K562 (cell line): ENCODE data around the gene FAM219B. TPM values are rescaled to one million over a fixed set of nuclear protein-coding genes. Genes with fewer than 3 reads are reported as not detected.
A peak's percentile ranks its signal among the peaks of the same experiment; 100 is the strongest.

ENCODE experiments used
- ATAC-seq: fragments of 200-7000 bp; cut with Tn5 transposase; 3 replicates; pipeline ENCODE4 v1.9.1; 2020; ENCODE audit warnings: moderate library complexity
- BruUV-seq: library from RNA; stranded (reverse); fragments of 400-500 nt; replicated peaks from 2 replicates; lab custom pipeline; 2021; lab: Mats Ljungman, UMichigan
- CTCF ChIA-PET: fragments of 300-600 bp; formaldehyde crosslinking; extraction: SDS; loops from one replicate; lab custom pipeline; 2021; ENCODE audit warnings: low intra/inter-chr PET ratio; lab: Yijun Ruan, JAX
- POLR2A ChIA-PET: fragments of 300-600, 350-650 bp; sonication (Branson Sonifier 250); formaldehyde crosslinking; extraction: SDS; loops from one replicate; lab custom pipeline; 2021; ENCODE audit warnings: antibody characterized with exemption, inconsistent platforms; lab: Yijun Ruan, JAX
- DNase-seq, 4 experiments: peaks; one replicate each; pipeline versions ENCODE4 v3.0.0 to v3.0.0-alpha.2; 2011 to 2018; ENCODE audit warnings: low spot score in 3 of 4, mixed read lengths in 3 of 4; ENCODE audit errors: extremely low read depth in 1 of 4
- FAIRE-seq: peaks from 2 replicates; lab custom pipeline; 2011; peaks lifted over from hg19 to GRCh38; lab: Jason Lieb, UNC
- H2AFZ ChIP-seq: 2 replicates; pipeline ENCODE4 v1.6.0; 2011; ENCODE audit warnings: low read depth, low read length, control low read depth, inconsistent platforms
- H3K27ac ChIP-seq: fragments of 200-600 bp; 3 replicates; pipeline ENCODE4 v1.8.0; 2011; ENCODE audit warnings: low read depth, mild to moderate bottlenecking, control low read depth, inconsistent platforms, low read length, moderate library complexity, mixed read lengths; ENCODE audit errors: extremely low read depth
- H3K27me3 ChIP-seq, 2 experiments: fragments of 300-600 bp in 1 of 2; 2 replicates in 1 of 2; 3 replicates in 1 of 2; pipeline versions ENCODE4 v1.6.0 to v1.8.0; 2011; ENCODE audit warnings: inconsistent platforms in 2 of 2, low read length in 2 of 2, mild to moderate bottlenecking in 1 of 2, mixed read lengths in 1 of 2, moderate library complexity in 1 of 2; ENCODE audit not compliant: control insufficient read depth in 2 of 2, insufficient read depth in 2 of 2
- H3K36me3 ChIP-seq: fragments of 300-600 bp; 3 replicates; pipeline ENCODE4 v1.8.0; 2011; ENCODE audit warnings: mild to moderate bottlenecking, low read length, inconsistent platforms; ENCODE audit not compliant: control insufficient read depth, insufficient read depth
- H3K4me1 ChIP-seq, 2 experiments: fragments of 200-600 bp in 1 of 2; replicated peaks in 1 of 2; 2 replicates in 1 of 2; 3 replicates in 1 of 2; pipeline versions ENCODE4 v1.5.1 to v1.8.0; 2011; ENCODE audit warnings: inconsistent platforms in 2 of 2, low read length in 2 of 2, mild to moderate bottlenecking in 1 of 2, mixed read lengths in 1 of 2, moderate library complexity in 1 of 2; ENCODE audit not compliant: control insufficient read depth in 2 of 2, insufficient read depth in 2 of 2
- H3K4me2 ChIP-seq: 2 replicates; pipeline ENCODE4 v1.6.1; 2011; ENCODE audit warnings: low read length, control low read depth, inconsistent platforms, mixed read lengths; ENCODE audit not compliant: insufficient read depth
- H3K4me3 ChIP-seq: fragments of 200-600 bp; sonication (generic), shearing (Covaris generic); 2 replicates; pipeline ENCODE4 v1.5.1; 2016; ENCODE audit warnings: control low read depth, inconsistent platforms
- H3K79me2 ChIP-seq: fragments of 200-600 bp; 3 replicates; pipeline ENCODE4 v1.8.0; 2011; ENCODE audit warnings: low read length, inconsistent platforms; ENCODE audit not compliant: control insufficient read depth, insufficient read depth
- H3K9ac ChIP-seq, 2 experiments: 2 replicates each; pipeline versions ENCODE4 v1.6.0 to v1.6.1; 2011; ENCODE audit warnings: low read depth in 2 of 2, low read length in 2 of 2, control low read depth in 1 of 2, inconsistent platforms in 1 of 2, mild to moderate bottlenecking in 1 of 2, mixed read lengths in 1 of 2; ENCODE audit not compliant: insufficient read depth in 1 of 2
- H3K9me1 ChIP-seq: one replicate; pipeline ENCODE4 v1.6.0; 2011; ENCODE audit warnings: inconsistent platforms, mild to moderate bottlenecking, low read length, moderate library complexity; ENCODE audit not compliant: control insufficient read depth, insufficient read depth
- H3K9me3 ChIP-seq: replicated peaks from 2 replicates; pipeline ENCODE4 v1.5.1; 2011; ENCODE audit warnings: low read depth, low read length, inconsistent platforms; ENCODE audit not compliant: control insufficient read depth, insufficient read depth
- H4K20me1 ChIP-seq: replicated peaks from 2 replicates; pipeline ENCODE4 v1.6.1; 2011; ENCODE audit warnings: low read length, inconsistent platforms, mixed read lengths; ENCODE audit not compliant: control insufficient read depth, insufficient read depth
- FIP1L1 ChIP-seq: fragments of 200-400 bp; formaldehyde crosslinking; IDR thresholded peaks from 2 replicates; pipeline ENCODE4 v1.6.1; 2018; ENCODE audit warnings: mild to moderate bottlenecking, low read depth, low read length; ENCODE audit not compliant: poor library complexity, severe bottlenecking
- LEF1 ChIP-seq: fragments of 450-650 bp; IDR thresholded peaks from 2 replicates; pipeline ENCODE4 v1.6.1; 2016; ENCODE audit warnings: mild to moderate bottlenecking
- MEIS2 ChIP-seq: fragments of 450-650 bp; IDR thresholded peaks from 2 replicates; pipeline ENCODE4 v1.6.1; 2014; ENCODE audit warnings: mild to moderate bottlenecking; ENCODE audit not compliant: partially characterized antibody
- NFATC3 ChIP-seq: fragments of 450-650 bp; IDR thresholded peaks from 2 replicates; pipeline ENCODE4 v1.6.1; 2017; ENCODE audit warnings: mild to moderate bottlenecking
- RBFOX2 ChIP-seq: fragments of 200-400 bp; formaldehyde crosslinking; IDR thresholded peaks from 2 replicates; pipeline ENCODE4 v1.6.1; 2017; ENCODE audit warnings: low read depth, mild to moderate bottlenecking, low read length, moderate library complexity
- SLC30A9 ChIP-seq: fragments of 250-450 bp; sonication (Bioruptor Pico); IDR thresholded peaks from 2 replicates; pipeline ENCODE4 v1.8.0; 2022; ENCODE audit warnings: mild to moderate bottlenecking, moderate library complexity
- ZNF184 ChIP-seq: sonication (generic); formaldehyde crosslinking; IDR thresholded peaks from 2 replicates; pipeline ENCODE4 v1.5.0; 2020; ENCODE audit warnings: missing genetic modification reagents
- ZNF583 ChIP-seq: fragments of 250-450 bp; sonication (Bioruptor Pico); IDR thresholded peaks from 2 replicates; pipeline ENCODE4 v1.4.0; 2020
- in situ Hi-C: fragments of 300-500 bp; cut with MboI; formaldehyde crosslinking; loops from 4 replicates; pipeline ENCODE4 v1.15.0; 2018; ENCODE audit warnings: inconsistent platforms, mixed read lengths
- intact Hi-C: fragments of 100-400 bp; cut with micrococcal nuclease; formaldehyde crosslinking; loops from 2 replicates; pipeline ENCODE4 v1.14.2; 2022
- polyA plus RNA-seq, 8 experiments: library from polyadenylated mRNA; depleted of rRNA in 4 of 8; stranded (reverse) in 5 of 8; unstranded in 3 of 8; fragments of >200 nt; fragmentation: Nextera tagmentation in 2 of 8; fragmentation: Illumina TruSeq in 1 of 8; extraction: Ambion mirVana in 2 of 8; extraction: Trizol in 1 of 8; gene quantifications; 2 replicates each; pipeline versions ENCODE4 v1.2.1 to v1.2.3, GENCODE V29; 2011 to 2014; ENCODE audit warnings: inconsistent platforms in 1 of 8, missing spikeins in 1 of 8
- total RNA-seq, 7 experiments: library from RNA; depleted of rRNA in 6 of 7; stranded (reverse); fragments of >200 nt in 6 of 7; fragmentation: Illumina TruSeq in 2 of 7; extraction: Trizol in 2 of 7; gene quantifications; 2 replicates each; pipeline versions ENCODE4 v1.2.1 to v1.2.3, GENCODE V29; 2011 to 2021; ENCODE audit warnings: low replicate concordance in 1 of 7
- TF ChIP-seq, protein P1 (sequence below): fragments of 450-650 bp; IDR thresholded peaks from 2 replicates; pipeline ENCODE4 v1.6.1; 2016
- TF ChIP-seq, protein P2 (sequence below): fragments of 150-350 bp; conservative IDR thresholded peaks from 2 replicates; pipeline ENCODE4 v1.6.1; 2014; ENCODE audit warnings: low read length

FAM219B gene
- total and polyA plus RNA-seq, 9 of the 15 experiments (the other 6 are each of a cell fraction or from before 2014, with no cell fraction given): 6.8 to 50.4 (median 29.4) TPM

DNA sequence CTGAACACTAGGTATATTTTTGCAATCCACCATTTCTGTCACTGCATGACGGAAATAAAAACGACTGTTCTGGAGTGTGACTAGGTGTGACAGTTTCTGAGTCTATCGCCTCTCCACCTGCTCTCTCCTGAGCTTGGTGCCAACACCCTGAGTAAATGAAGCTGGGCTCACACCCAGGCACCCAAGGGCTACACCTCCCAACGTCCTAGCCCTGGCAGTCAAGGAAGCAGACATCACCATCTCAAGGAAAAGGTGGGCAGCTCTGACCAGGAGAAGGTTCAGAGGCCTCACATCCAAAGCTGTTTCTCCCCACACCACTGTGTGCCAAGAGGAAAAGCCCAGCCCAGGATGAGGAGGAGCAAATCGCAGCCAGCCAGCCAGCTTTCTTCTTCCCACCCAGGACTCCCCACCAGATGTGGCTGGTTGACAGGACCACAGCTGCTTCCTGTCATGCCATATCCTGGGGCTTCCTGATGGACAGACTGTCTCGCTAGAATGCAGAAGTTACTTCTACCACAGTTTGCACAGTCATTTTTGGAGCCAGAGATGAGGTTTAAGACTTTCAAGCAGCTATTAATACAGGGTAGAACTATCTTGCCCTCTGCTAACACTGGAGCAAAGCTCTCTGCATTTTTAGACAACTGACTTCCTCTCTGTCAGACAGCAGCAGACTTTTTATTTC is 36.8 kb downstream of the FAM219B start (continued):
- TF ChIP-seq, protein P1, sequence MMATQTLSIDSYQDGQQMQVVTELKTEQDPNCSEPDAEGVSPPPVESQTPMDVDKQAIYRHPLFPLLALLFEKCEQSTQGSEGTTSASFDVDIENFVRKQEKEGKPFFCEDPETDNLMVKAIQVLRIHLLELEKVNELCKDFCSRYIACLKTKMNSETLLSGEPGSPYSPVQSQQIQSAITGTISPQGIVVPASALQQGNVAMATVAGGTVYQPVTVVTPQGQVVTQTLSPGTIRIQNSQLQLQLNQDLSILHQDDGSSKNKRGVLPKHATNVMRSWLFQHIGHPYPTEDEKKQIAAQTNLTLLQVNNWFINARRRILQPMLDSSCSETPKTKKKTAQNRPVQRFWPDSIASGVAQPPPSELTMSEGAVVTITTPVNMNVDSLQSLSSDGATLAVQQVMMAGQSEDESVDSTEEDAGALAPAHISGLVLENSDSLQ: peak; percentile 81
- no peak for TF ChIP-seq LEF1
- no peak for TF ChIP-seq ZNF583
- no peak for TF ChIP-seq RBFOX2
- no peak for TF ChIP-seq SLC30A9
- peak; percentile 55 for TF ChIP-seq MEIS2
- no peak for TF ChIP-seq NFATC3

GRCh38 chr15:74869372-74869725 is 37.3 kb downstream of the FAM219B start:
- no peak overlapping the region for H3K4me2 ChIP-seq
- TF ChIP-seq ZNF184: no peak
- TF ChIP-seq, protein P2, sequence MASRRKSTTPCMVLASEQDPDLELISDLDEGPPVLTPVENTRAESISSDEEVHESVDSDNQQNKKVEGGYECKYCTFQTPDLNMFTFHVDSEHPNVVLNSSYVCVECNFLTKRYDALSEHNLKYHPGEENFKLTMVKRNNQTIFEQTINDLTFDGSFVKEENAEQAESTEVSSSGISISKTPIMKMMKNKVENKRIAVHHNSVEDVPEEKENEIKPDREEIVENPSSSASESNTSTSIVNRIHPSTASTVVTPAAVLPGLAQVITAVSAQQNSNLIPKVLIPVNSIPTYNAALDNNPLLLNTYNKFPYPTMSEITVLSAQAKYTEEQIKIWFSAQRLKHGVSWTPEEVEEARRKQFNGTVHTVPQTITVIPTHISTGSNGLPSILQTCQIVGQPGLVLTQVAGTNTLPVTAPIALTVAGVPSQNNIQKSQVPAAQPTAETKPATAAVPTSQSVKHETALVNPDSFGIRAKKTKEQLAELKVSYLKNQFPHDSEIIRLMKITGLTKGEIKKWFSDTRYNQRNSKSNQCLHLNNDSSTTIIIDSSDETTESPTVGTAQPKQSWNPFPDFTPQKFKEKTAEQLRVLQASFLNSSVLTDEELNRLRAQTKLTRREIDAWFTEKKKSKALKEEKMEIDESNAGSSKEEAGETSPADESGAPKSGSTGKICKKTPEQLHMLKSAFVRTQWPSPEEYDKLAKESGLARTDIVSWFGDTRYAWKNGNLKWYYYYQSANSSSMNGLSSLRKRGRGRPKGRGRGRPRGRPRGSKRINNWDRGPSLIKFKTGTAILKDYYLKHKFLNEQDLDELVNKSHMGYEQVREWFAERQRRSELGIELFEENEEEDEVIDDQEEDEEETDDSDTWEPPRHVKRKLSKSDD: no peak
- TF ChIP-seq FIP1L1: no peak
- ChIA-PET POLR2A (interaction anchor here (1.1 to 2.0 kb wide), 6 partner anchors 10 to 32 kb away, joined by 3 to 7 read pairs (median 5); partner anchors contain the start of gene ULK3), CTCF (no interaction called here)
- H3K4me3 ChIP-seq: no peak overlapping the region
- DNase-seq (no peak), ATAC-seq (no peak), FAIRE-seq (no peak)
- H3K79me2 ChIP-seq: peaks cover 73% of the 10 kb centered on the region
- H3K27me3 ChIP-seq: no peaks in the 10 kb centered on the region
- H3K9me1 ChIP-seq: peaks cover 1% of the 10 kb centered on the region
- H3K27ac ChIP-seq: no peak overlapping the region
- no peak overlapping the region for H3K9ac ChIP-seq
- peaks cover 38% of the 10 kb centered on the region for H3K36me3 ChIP-seq
- peaks cover 19 to 22% of the 10 kb centered on the region in 2 experiments; a peak in 4 of 5 replicates for H3K4me1 ChIP-seq
- in situ Hi-C loops: no loop called here
- H3K9me3 ChIP-seq: no peaks in the 10 kb centered on the region; the same call in 1 of the 2 replicates
- no peak overlapping the region for H2AFZ ChIP-seq
- intact Hi-C loops: no loop called here
- BruUV-seq: no TSS peak
- peaks cover 10% of the 10 kb centered on the region; the same call in 1 of the 2 replicates for H4K20me1 ChIP-seq
